ENCODE data around the gene DLL1. TPM values are rescaled to one million over a fixed set of nuclear protein-coding genes. Genes with fewer than 3 reads are reported as not detected.

Gene DLL1
- total RNA-seq, 4 donors from 2014 or later: 4.4 to 21.3 (median 13.4) TPM

DNA sequence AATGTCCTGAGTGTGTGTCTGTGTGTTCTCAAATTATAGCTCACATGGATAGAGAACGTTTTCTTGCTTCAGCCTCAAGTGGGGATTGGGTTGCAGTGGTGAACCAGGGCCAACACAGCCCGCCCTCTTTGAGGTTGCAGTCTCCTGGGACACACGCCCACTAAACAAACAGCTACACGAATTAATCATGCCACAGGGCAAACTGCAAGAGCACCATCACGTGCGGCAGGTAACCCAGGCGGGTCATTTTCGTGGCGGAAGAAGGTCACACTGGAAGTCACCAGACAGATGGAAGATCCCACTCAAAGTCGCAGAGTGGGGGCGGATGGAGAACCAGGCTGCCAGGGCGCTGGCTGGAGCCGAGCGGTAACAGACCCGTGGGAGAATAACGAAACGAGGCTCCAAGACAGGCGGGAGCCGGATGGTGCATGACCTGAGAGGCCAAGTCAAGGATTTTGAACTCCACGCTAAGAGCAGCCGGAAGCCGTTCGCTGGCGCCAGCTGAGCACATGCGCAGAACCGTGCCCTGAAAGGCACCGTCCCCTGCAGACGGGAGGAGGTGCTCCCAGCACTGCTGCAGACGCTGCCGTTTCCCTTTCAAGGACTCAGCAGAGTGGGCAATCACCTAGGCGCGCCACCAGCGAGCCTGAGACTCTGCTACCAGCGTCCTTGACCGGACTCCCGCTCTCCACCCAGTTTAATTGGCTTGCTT lies 10.7 kb downstream of the DLL1 start:
- TF ChIP-seq CTCF (IDR thresholded peaks at IDR 0.05; ENCODE audit: low read depth): no peak

DNA sequence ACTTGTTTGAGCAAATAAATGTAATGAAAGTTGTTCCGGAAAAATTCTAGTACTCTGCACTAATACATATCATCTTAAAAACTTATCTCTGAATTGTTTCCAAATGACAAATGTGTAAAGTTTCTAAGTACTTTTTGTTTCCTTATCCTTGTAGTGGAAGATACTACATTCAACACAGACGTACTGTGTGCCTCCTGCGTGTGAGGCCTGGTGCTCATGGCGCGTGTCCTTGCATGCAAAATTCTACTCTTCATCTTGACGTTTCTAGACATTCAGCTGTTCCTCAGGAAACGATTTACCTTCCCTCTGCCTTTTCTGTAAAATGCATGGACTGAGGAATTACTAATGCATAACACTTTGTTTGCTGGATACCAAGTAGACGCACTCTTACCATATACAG lies 11.5 kb downstream of the DLL1 start:
- TF ChIP-seq CTCF (IDR thresholded peaks at IDR 0.05; ENCODE audit: low read depth): no peak

DNA sequence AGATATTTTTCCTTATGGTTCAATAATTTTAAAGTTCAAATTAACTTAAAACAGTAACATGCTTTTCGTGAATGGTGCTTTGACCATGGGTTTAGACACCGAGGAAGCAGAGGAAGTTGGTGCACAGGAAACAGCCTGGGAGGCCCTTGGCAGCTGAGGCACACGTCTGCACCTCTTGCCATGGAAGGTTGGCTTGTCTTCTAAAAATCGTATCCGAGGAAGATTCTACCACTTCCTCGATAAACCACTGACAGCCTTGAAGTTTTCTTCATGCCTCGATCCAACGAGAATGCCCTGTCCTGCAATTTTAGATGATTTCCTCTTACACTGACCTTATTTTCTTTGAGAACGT lies 12.2 kb downstream of the DLL1 start:
- no peak for TF ChIP-seq CTCF (IDR thresholded peaks at IDR 0.05; ENCODE audit: low read depth)

GRCh38 chr6:170277893-170278742 lies 12.8 kb downstream of the DLL1 start:
- TF ChIP-seq CTCF (IDR thresholded peaks at IDR 0.05; ENCODE audit: low read depth): no peak

GRCh38 chr6:170276369-170277057 lies 14.4 kb downstream of the DLL1 start:
- TF ChIP-seq CTCF (IDR thresholded peaks at IDR 0.05; ENCODE audit: low read depth): no peak

DNA sequence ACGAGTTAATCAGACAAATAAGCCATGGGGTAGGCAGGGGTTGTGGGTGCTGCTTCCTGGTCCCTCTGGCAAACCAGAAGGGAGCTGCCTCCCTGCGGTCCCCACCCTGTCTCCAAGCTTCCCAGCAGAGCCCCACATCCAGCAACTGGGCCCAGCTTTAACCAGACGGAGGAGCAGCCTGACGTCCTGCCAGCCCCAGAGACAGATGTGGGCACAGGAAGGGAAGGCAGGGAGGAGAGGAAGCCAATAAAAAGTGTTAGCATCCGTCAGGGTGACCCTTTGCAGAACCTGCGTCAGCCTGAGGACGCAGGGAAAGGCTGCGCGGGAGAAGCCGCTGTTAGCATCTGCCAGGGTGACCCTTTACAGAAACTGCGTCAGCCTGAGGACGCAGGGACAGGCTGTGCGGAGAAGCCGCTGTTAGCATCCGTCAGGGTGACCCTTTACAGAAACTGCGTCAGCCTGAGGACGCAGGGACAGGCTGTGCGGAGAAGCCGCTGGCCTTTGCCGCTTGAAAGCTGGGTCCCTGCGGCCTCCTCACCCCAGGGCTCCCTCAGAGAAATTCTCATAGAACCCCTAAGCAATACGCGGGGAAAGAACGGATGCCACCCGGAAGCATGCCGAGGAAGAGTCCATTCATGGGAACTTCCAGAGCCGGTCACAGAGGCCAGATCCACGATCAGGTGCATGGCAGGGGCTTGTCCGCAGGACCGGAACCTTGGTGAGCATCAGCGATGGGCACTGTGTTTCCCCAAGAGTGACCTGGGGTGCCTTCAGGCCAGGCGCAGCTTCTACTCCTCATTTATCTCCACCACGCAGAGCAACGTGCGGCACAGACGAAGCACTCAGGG lies 15.9 kb downstream of the DLL1 start:
- TF ChIP-seq CTCF (IDR thresholded peaks at IDR 0.05; ENCODE audit: low read depth): no peak
